Hepatocyte (in vitro differentiated cells): ENCODE data around the gene RAB11B. TPM values are rescaled to one million over a fixed set of nuclear protein-coding genes. Genes with fewer than 3 reads are reported as not detected.
"Not testable (repeated sequence)": the region's sequence is repeated elsewhere in the genome, so short reads cannot be mapped to it uniquely, and the experiment has no call there.

Experiments
- DNase-seq: peaks from one replicate; pipeline ENCODE4 v3.0.0-alpha.2; 2016; ENCODE audit warnings: low spot score
- H2AFZ ChIP-seq: fragments of 200-600 bp; sonication (generic); 2 replicates; pipeline ENCODE4 v1.6.0; 2016; ENCODE audit warnings: antibody characterized with exemption, mild to moderate bottlenecking
- H3K27ac ChIP-seq: fragments of 200-600 bp; sonication (generic); 2 replicates; pipeline ENCODE4 v1.5.1; 2016; ENCODE audit warnings: mild to moderate bottlenecking
- H3K27me3 ChIP-seq: fragments of 200-600 bp; sonication (generic); 2 replicates; pipeline ENCODE4 v1.6.1; 2016
- H3K36me3 ChIP-seq: fragments of 200-600 bp; sonication (generic); replicated peaks from 2 replicates; pipeline ENCODE4 v1.5.1; 2016; ENCODE audit warnings: low read depth; ENCODE audit not compliant: insufficient read depth
- H3K4me1 ChIP-seq: fragments of 200-600 bp; sonication (generic); 2 replicates; pipeline ENCODE4 v1.5.1; 2016; ENCODE audit warnings: mild to moderate bottlenecking, moderate library complexity; ENCODE audit not compliant: insufficient read depth
- H3K4me2 ChIP-seq: fragments of 200-600 bp; sonication (generic); 2 replicates; pipeline ENCODE4 v1.6.0; 2016
- H3K4me3 ChIP-seq: fragments of 200-600 bp; sonication (generic); 2 replicates; pipeline ENCODE4 v1.5.1; 2016; ENCODE audit warnings: mild to moderate bottlenecking
- H3K79me2 ChIP-seq: fragments of 200-600 bp; sonication (generic); 2 replicates; pipeline ENCODE4 v1.6.0; 2017; ENCODE audit warnings: mild to moderate bottlenecking
- H3K9me2 ChIP-seq: fragments of 200-600 bp; sonication (generic); replicated peaks from 2 replicates; pipeline ENCODE4 v1.6.0; 2017; ENCODE audit warnings: mild to moderate bottlenecking; ENCODE audit not compliant: insufficient read depth
- H3K9me3 ChIP-seq: fragments of 200-600 bp; sonication (generic); 2 replicates; pipeline ENCODE4 v1.5.1; 2016; ENCODE audit warnings: low read depth, mild to moderate bottlenecking
- H4K20me1 ChIP-seq: fragments of 200-600 bp; sonication (generic); 2 replicates; pipeline ENCODE4 v1.6.0; 2016; ENCODE audit warnings: mild to moderate bottlenecking; ENCODE audit not compliant: insufficient read depth, poor library complexity, severe bottlenecking
- EZH2 ChIP-seq: fragments of 200-600 bp; sonication (generic); IDR thresholded peaks from 2 replicates; pipeline ENCODE4 v1.6.1; 2016; ENCODE audit warnings: antibody characterized with exemption, mild to moderate bottlenecking, borderline replicate concordance
- EZH2phosphoT487 ChIP-seq: fragments of 200-600 bp; sonication (generic); IDR thresholded peaks from one replicate; pipeline ENCODE4 v1.6.1; 2018; ENCODE audit warnings: antibody characterized with exemption, mild to moderate bottlenecking, low read depth, moderate library complexity; ENCODE audit not compliant: unreplicated experiment, severe bottlenecking
- WGBS: methylation state at CpG from one replicate; pipeline ENCODE4 v1.1.6; 2016; ENCODE audit warnings: low lambda C conversion rate; ENCODE audit errors: missing lambda C conversion rate; 5-methylcytosine and 5-hydroxymethylcytosine counted together
- polyA plus RNA-seq: library from polyadenylated mRNA; unstranded; fragments of >200 nt; fragmentation: Nextera tagmentation; extraction: Ambion mirVana; gene quantifications from 2 replicates; pipeline ENCODE4 v1.2.1, GENCODE V29; 2016
- total RNA-seq: library from RNA; depleted of rRNA; stranded (reverse); fragments of >200 nt; gene quantifications from 2 replicates; pipeline ENCODE4 v1.2.3, GENCODE V29; 2014
- TF ChIP-seq, protein P1 (sequence below): fragments of 200-600 bp; sonication (generic); IDR thresholded peaks from 2 replicates; pipeline ENCODE4 v1.5.1; 2016; ENCODE audit warnings: antibody characterized with exemption, mild to moderate bottlenecking; ENCODE audit not compliant: poor library complexity

Gene RAB11B
- total and polyA plus RNA-seq, 2 experiments from 2014 or later, result 47.1 to 174 TPM

- H3K9me2 ChIP-seq, result no peaks in the 10 kb centered on the region
- H3K4me1 ChIP-seq, result no peaks in the 10 kb centered on the region
- H3K27me3 ChIP-seq, result no peaks in the 10 kb centered on the region
- no peaks in the 10 kb centered on the region for H3K79me2 ChIP-seq
- H3K4me2 ChIP-seq, result no peak overlapping the region
- no peak overlapping the region for H2AFZ ChIP-seq
- no peak overlapping the region for H3K27ac ChIP-seq
- TF ChIP-seq EZH2phosphoT487, result no peak
- TF ChIP-seq, protein P1, sequence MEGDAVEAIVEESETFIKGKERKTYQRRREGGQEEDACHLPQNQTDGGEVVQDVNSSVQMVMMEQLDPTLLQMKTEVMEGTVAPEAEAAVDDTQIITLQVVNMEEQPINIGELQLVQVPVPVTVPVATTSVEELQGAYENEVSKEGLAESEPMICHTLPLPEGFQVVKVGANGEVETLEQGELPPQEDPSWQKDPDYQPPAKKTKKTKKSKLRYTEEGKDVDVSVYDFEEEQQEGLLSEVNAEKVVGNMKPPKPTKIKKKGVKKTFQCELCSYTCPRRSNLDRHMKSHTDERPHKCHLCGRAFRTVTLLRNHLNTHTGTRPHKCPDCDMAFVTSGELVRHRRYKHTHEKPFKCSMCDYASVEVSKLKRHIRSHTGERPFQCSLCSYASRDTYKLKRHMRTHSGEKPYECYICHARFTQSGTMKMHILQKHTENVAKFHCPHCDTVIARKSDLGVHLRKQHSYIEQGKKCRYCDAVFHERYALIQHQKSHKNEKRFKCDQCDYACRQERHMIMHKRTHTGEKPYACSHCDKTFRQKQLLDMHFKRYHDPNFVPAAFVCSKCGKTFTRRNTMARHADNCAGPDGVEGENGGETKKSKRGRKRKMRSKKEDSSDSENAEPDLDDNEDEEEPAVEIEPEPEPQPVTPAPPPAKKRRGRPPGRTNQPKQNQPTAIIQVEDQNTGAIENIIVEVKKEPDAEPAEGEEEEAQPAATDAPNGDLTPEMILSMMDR, result no peak
- no peak for TF ChIP-seq EZH2
- DNase-seq, result no peak
- no peak overlapping the region for H3K4me3 ChIP-seq
- no peaks in the 10 kb centered on the region for H3K36me3 ChIP-seq
- WGBS, result 75% methylated on average over 1 of the region's 1 CpG
- no peaks in the 10 kb centered on the region for H4K20me1 ChIP-seq
- H3K9me3 ChIP-seq, result no peaks in the 10 kb centered on the region
Measured at GRCh38 chr19:8377598-8377997, 12.6 kb upstream of the RAB11B start.

GRCh38 chr19:8379156-8379891 is 10.8 kb upstream of the RAB11B start:
- H3K4me1 ChIP-seq, H3K4me2 ChIP-seq, H2AFZ ChIP-seq, H3K27ac ChIP-seq, H4K20me1 ChIP-seq, H3K4me3 ChIP-seq, H3K9me2 ChIP-seq, H3K36me3 ChIP-seq, H3K79me2 ChIP-seq, H3K9me3 ChIP-seq, DNase-seq, H3K27me3 ChIP-seq: not testable (repeated sequence)
- 93% methylated on average over 13 of the region's 13 CpGs for WGBS

- not testable (repeated sequence) for H3K9me3 ChIP-seq, H3K79me2 ChIP-seq, H3K4me3 ChIP-seq, H4K20me1 ChIP-seq, H3K36me3 ChIP-seq, H3K27me3 ChIP-seq, H3K27ac ChIP-seq, H3K4me1 ChIP-seq, H3K4me2 ChIP-seq, H3K9me2 ChIP-seq, H2AFZ ChIP-seq, DNase-seq
- 85% methylated on average over 4 of the region's 4 CpGs for WGBS
Measured at GRCh38 chr19:8384569-8384968, 5.6 kb upstream of the RAB11B start.

- H3K4me2 ChIP-seq, H3K9me3 ChIP-seq, H3K27me3 ChIP-seq, H4K20me1 ChIP-seq, H3K36me3 ChIP-seq, H3K4me3 ChIP-seq, H3K9me2 ChIP-seq, H3K4me1 ChIP-seq, H3K79me2 ChIP-seq, DNase-seq, H2AFZ ChIP-seq, H3K27ac ChIP-seq: not testable (repeated sequence)
- 47% methylated on average over 2 of the region's 2 CpGs for WGBS
Measured at GRCh38 chr19:8385103-8385502, 5.1 kb upstream of the RAB11B start.

DNA sequence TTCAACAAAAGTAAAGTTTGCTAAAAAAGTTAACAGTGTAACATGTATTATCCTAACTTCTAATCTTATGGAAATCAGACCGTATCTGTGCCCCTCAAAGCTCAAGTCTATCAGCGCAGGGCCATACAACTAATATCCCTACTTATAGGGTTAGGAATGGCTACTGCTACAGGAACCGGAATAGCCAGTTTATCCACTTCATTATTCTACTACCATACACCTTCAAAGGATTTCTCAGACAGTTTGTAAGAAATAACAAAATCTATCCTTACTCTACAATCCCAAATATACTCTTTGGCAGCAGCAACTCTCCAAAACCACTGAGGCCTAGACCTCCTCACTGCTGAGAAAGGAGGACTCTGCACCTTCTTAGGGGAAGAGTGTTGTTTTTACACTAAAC is 4.6 kb upstream of the RAB11B start:
- H3K4me1 ChIP-seq, H3K27me3 ChIP-seq, H3K9me2 ChIP-seq, H3K36me3 ChIP-seq, DNase-seq, H3K4me3 ChIP-seq, H3K9me3 ChIP-seq, H4K20me1 ChIP-seq, H3K4me2 ChIP-seq, H3K27ac ChIP-seq, H3K79me2 ChIP-seq, H2AFZ ChIP-seq: not testable (repeated sequence)
- WGBS, result 78% methylated on average over 3 of the region's 3 CpGs

GRCh38 chr19:8386419-8386818 is 3.7 kb upstream of the RAB11B start:
- H2AFZ ChIP-seq, H3K36me3 ChIP-seq, H3K9me3 ChIP-seq, H3K27ac ChIP-seq, H3K4me2 ChIP-seq, H3K79me2 ChIP-seq, H3K27me3 ChIP-seq, H3K9me2 ChIP-seq, H4K20me1 ChIP-seq, H3K4me1 ChIP-seq, H3K4me3 ChIP-seq, DNase-seq: not testable (repeated sequence)
- WGBS, result 74% methylated on average over 9 of the region's 9 CpGs
